Right ventricle myocardium superior (tissue), 1 donor: ENCODE results near the gene OLA1. TPM values are rescaled to one million over a fixed set of nuclear protein-coding genes. Genes with fewer than 3 reads are reported as not detected.

Source experiments
- ATAC-seq: fragments of 200-7000 bp; cut with Tn5 transposase; one replicate; pipeline ENCODE4 v1.9.1; 2020; ENCODE audit warnings: mild to moderate bottlenecking; ENCODE audit not compliant: poor library complexity
- DNase-seq: peaks from one replicate; pipeline ENCODE4 v3.0.0-alpha.2; 2020
- intact Hi-C: fragments of 100-400 bp; cut with DNase I; formaldehyde crosslinking; loops from one replicate; pipeline ENCODE4 v1.11.2; 2022
- total RNA-seq: library from RNA; stranded (reverse); fragmentation: NEBNext Ultra II Directional; extraction: Animal tissue kit (Norgen Biotek cat#: 25700); gene quantifications from one replicate; pipeline ENCODE4 v1.2.1, GENCODE V29; 2021
- donor health status: DM: no; HTN: yes; CAD: no; lungs with severe emphysema.

Gene OLA1
- total RNA-seq, 1 donor from 2014 or later, result 71.3 TPM

- ATAC-seq (no peak), DNase-seq (peak; percentile 46)
- intact Hi-C loops, result no loop called here
Measured at GRCh38 chr2:174027956-174028355, 220.4 kb downstream of the OLA1 start.

- ATAC-seq (no peak), DNase-seq (no peak)
- intact Hi-C loops, result no loop called here
Measured at GRCh38 chr2:174026122-174026845, 222.0 kb downstream of the OLA1 start.

- DNase-seq (peak; percentile 87), ATAC-seq (peak; percentile 87)
- intact Hi-C loops, result no loop called here
Measured at GRCh38 chr2:174025271-174026121, 222.8 kb downstream of the OLA1 start.

GRCh38 chr2:174024524-174025270 is 223.6 kb downstream of the OLA1 start:
- peak; percentile 71 for ATAC-seq
- intact Hi-C loops, result no loop called here

GRCh38 chr2:174023591-174024523 is 224.5 kb downstream of the OLA1 start:
- intact Hi-C loops, result no loop called here
- peak; percentile 39 for ATAC-seq
- DNase-seq, result peak; percentile 75

More at GRCh38 chr2:174024524-174025270, 223.6 kb downstream of the OLA1 start:
- DNase-seq, result peak; percentile 95

Other genes starting within 250 kb of the OLA1 start
- not detected for gene SP9, start 86.4 kb upstream of the OLA1 start, total RNA-seq
- gene SCRN3, start 147.2 kb upstream of the OLA1 start, total RNA-seq, result 41.2 TPM
- gene GPR155, start 238.5 kb upstream of the OLA1 start, total RNA-seq, result 14.7 TPM